ENCODE data around the gene LAMB2.
A peak's percentile ranks its signal among the peaks of the same experiment; 100 is the strongest.

The LAMB2 gene

GRCh38 chr3:49151610-49152009, 18.8 kb upstream of the LAMB2 start:
- Histone ChIP-seq H3K4me3 (no peak overlapping the region), H3K4me1 (no peaks in the 10 kb centered on the region), H3K36me3 (replicated peaks) (no peaks in the 10 kb centered on the region), H3K27me3 (ENCODE audit: low read depth) (no peaks in the 10 kb centered on the region), H3K9me3 (no peaks in the 10 kb centered on the region)
- no peak for DNase-seq (ENCODE audit: low spot score in 2 of 2)
- in situ Hi-C loops (cut with MboI; ENCODE audit: low sequenced_read_pairs), result loop anchor here (25.0 kb wide), 1 partner anchor 286 kb away; the partner anchor contains the start of gene NICN1

- no peak for DNase-seq (ENCODE audit: low spot score in 2 of 2)
- H3K9me3 ChIP-seq, result no peaks in the 10 kb centered on the region
- no peaks in the 10 kb centered on the region for H3K36me3 ChIP-seq (replicated peaks)
- in situ Hi-C loops (cut with MboI; ENCODE audit: low sequenced_read_pairs), result no loop called here
- H3K4me1 ChIP-seq, result no peaks in the 10 kb centered on the region
- no peaks in the 10 kb centered on the region for H3K27me3 ChIP-seq (ENCODE audit: low read depth)
- H3K4me3 ChIP-seq, result no peak overlapping the region
Measured at GRCh38 chr3:49148159-49148558, 15.3 kb upstream of the LAMB2 start.

GRCh38 chr3:49140080-49140479, 7.2 kb upstream of the LAMB2 start:
- Histone ChIP-seq H3K36me3 (replicated peaks) (no peaks in the 10 kb centered on the region), H3K9me3 (no peaks in the 10 kb centered on the region), H3K27me3 (ENCODE audit: low read depth) (no peaks in the 10 kb centered on the region), H3K4me1 (no peaks in the 10 kb centered on the region), H3K4me3 (no peak overlapping the region)
- in situ Hi-C loops (cut with MboI; ENCODE audit: low sequenced_read_pairs), result no loop called here
- no peak for DNase-seq (ENCODE audit: low spot score in 2 of 2)

GRCh38 chr3:49135499-49135898, 2.6 kb upstream of the LAMB2 start:
- Histone ChIP-seq H3K36me3 (replicated peaks) (peaks cover 11% of the 10 kb centered on the region), H3K4me1 (peaks cover 18% of the 10 kb centered on the region), H3K9me3 (no peaks in the 10 kb centered on the region), H3K4me3 (no peak overlapping the region), H3K27me3 (ENCODE audit: low read depth) (no peaks in the 10 kb centered on the region)
- DNase-seq (ENCODE audit: low spot score in 2 of 2), result no peak
- in situ Hi-C loops (cut with MboI; ENCODE audit: low sequenced_read_pairs), result no loop called here

- Histone ChIP-seq H3K9me3 (no peaks in the 10 kb centered on the region), H3K36me3 (replicated peaks) (peaks cover 14% of the 10 kb centered on the region), H3K4me1 (peaks cover 18% of the 10 kb centered on the region), H3K4me3 (no peak overlapping the region), H3K27me3 (ENCODE audit: low read depth) (no peaks in the 10 kb centered on the region)
- in situ Hi-C loops (cut with MboI; ENCODE audit: low sequenced_read_pairs), result no loop called here
- no peak for DNase-seq (ENCODE audit: low spot score in 2 of 2)
Measured at GRCh38 chr3:49134471-49135265, 1.8 kb upstream of the LAMB2 start.

GRCh38 chr3:49133226-49133951, 539 bp upstream of the LAMB2 start:
- in situ Hi-C loops (cut with MboI; ENCODE audit: low sequenced_read_pairs), result no loop called here
- Histone ChIP-seq H3K36me3 (replicated peaks) (peaks cover 14% of the 10 kb centered on the region), H3K4me3 (peak overlapping the region; percentile 65), H3K27me3 (ENCODE audit: low read depth) (no peaks in the 10 kb centered on the region), H3K4me1 (peaks cover 18% of the 10 kb centered on the region), H3K9me3 (no peaks in the 10 kb centered on the region)
- peak; percentile 83 to 93 for DNase-seq (ENCODE audit: low spot score in 2 of 2)

- DNase-seq (ENCODE audit: low spot score in 2 of 2), result no peak
- no peaks in the 10 kb centered on the region for H3K9me3 ChIP-seq
- in situ Hi-C loops (cut with MboI; ENCODE audit: low sequenced_read_pairs), result no loop called here
- peaks cover 14% of the 10 kb centered on the region for H3K36me3 ChIP-seq (replicated peaks)
- no peaks in the 10 kb centered on the region for H3K27me3 ChIP-seq (ENCODE audit: low read depth)
- H3K4me3 ChIP-seq, result peak overlapping the region; percentile 65
- peaks cover 18% of the 10 kb centered on the region for H3K4me1 ChIP-seq
Measured at GRCh38 chr3:49132073-49132436, 795 bp downstream of the LAMB2 start.

- no peaks in the 10 kb centered on the region for H3K9me3 ChIP-seq
- H3K36me3 ChIP-seq (replicated peaks), result peaks cover 14% of the 10 kb centered on the region
- in situ Hi-C loops (cut with MboI; ENCODE audit: low sequenced_read_pairs), result no loop called here
- no peaks in the 10 kb centered on the region for H3K27me3 ChIP-seq (ENCODE audit: low read depth)
- no peak for DNase-seq (ENCODE audit: low spot score in 2 of 2)
- H3K4me3 ChIP-seq, result no peak overlapping the region
- peaks cover 18% of the 10 kb centered on the region for H3K4me1 ChIP-seq
Measured at GRCh38 chr3:49131576-49131975, 1.3 kb downstream of the LAMB2 start.

- Histone ChIP-seq H3K9me3 (no peaks in the 10 kb centered on the region), H3K4me3 (no peak overlapping the region), H3K36me3 (replicated peaks) (peaks cover 14% of the 10 kb centered on the region), H3K4me1 (peaks cover 18% of the 10 kb centered on the region), H3K27me3 (ENCODE audit: low read depth) (no peaks in the 10 kb centered on the region)
- DNase-seq (ENCODE audit: low spot score in 2 of 2), result no peak
- in situ Hi-C loops (cut with MboI; ENCODE audit: low sequenced_read_pairs), result no loop called here
Measured at GRCh38 chr3:49131040-49131439, 1.8 kb downstream of the LAMB2 start.

- H3K27me3 ChIP-seq (ENCODE audit: low read depth), result no peaks in the 10 kb centered on the region
- no peaks in the 10 kb centered on the region for H3K9me3 ChIP-seq
- in situ Hi-C loops (cut with MboI; ENCODE audit: low sequenced_read_pairs), result no loop called here
- peaks cover 16% of the 10 kb centered on the region for H3K36me3 ChIP-seq (replicated peaks)
- no peak overlapping the region for H3K4me3 ChIP-seq
- no peak for DNase-seq (ENCODE audit: low spot score in 2 of 2)
- H3K4me1 ChIP-seq, result no peaks in the 10 kb centered on the region
Measured at GRCh38 chr3:49124991-49125670, 7.7 kb downstream of the LAMB2 start.

- H3K36me3 ChIP-seq (replicated peaks), result peaks cover 16% of the 10 kb centered on the region
- in situ Hi-C loops (cut with MboI; ENCODE audit: low sequenced_read_pairs), result no loop called here
- H3K27me3 ChIP-seq (ENCODE audit: low read depth), result no peaks in the 10 kb centered on the region
- H3K4me1 ChIP-seq, result peaks cover 5% of the 10 kb centered on the region; the same call in 1 of the 2 replicates
- no peak for DNase-seq (ENCODE audit: low spot score in 2 of 2)
- H3K9me3 ChIP-seq, result no peaks in the 10 kb centered on the region
- no peak overlapping the region for H3K4me3 ChIP-seq
Measured at GRCh38 chr3:49124203-49124602, 8.6 kb downstream of the LAMB2 start.

- H3K4me3 ChIP-seq, result no peak overlapping the region
- H3K36me3 ChIP-seq (replicated peaks), result peaks cover 20% of the 10 kb centered on the region
- no peak for DNase-seq (ENCODE audit: low spot score in 2 of 2)
- H3K27me3 ChIP-seq (ENCODE audit: low read depth), result no peaks in the 10 kb centered on the region
- H3K9me3 ChIP-seq, result no peaks in the 10 kb centered on the region
- in situ Hi-C loops (cut with MboI; ENCODE audit: low sequenced_read_pairs), result no loop called here
- peaks cover 5% of the 10 kb centered on the region; the same call in 1 of the 2 replicates for H3K4me1 ChIP-seq
Measured at GRCh38 chr3:49123687-49124086, 9.2 kb downstream of the LAMB2 start.

- Histone ChIP-seq H3K9me3 (no peaks in the 10 kb centered on the region), H3K36me3 (replicated peaks) (peaks cover 21% of the 10 kb centered on the region), H3K27me3 (ENCODE audit: low read depth) (no peaks in the 10 kb centered on the region), H3K4me3 (no peak overlapping the region), H3K4me1 (peaks cover 5% of the 10 kb centered on the region; the same call in 1 of the 2 replicates)
- DNase-seq (ENCODE audit: low spot score in 2 of 2), result no peak
- in situ Hi-C loops (cut with MboI; ENCODE audit: low sequenced_read_pairs), result no loop called here
Measured at GRCh38 chr3:49122886-49123545, 9.8 kb downstream of the LAMB2 start.
